GM21515 (cell line): ENCODE results near the gene SAMD7.

Experiments
- ATAC-seq: cut with Tn5 transposase; IDR thresholded peaks from one replicate; pipeline ENCODE4 v1.9.1; 2021; ENCODE audit not compliant: unreplicated experiment

Gene SAMD7

DNA sequence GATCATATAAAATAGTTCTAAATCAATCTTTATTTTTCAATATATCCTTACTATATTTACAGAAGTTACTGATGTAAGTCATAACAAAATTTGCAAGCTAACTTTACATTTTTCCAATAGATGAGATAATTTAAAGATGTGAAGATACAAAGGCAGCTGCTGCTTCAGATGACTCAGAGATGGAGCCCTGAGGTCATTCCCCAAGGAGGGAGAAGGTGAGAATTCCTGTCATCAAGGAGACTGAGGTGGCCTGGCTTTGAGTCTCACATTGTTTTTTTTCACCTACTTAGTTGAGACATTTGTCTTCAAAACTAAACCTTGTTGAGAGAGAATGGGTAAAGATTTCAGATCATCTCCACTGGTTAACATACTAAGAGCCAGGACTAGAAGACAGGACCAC lies 3.9 kb upstream of the SAMD7 start:
- ATAC-seq, result no peak

DNA sequence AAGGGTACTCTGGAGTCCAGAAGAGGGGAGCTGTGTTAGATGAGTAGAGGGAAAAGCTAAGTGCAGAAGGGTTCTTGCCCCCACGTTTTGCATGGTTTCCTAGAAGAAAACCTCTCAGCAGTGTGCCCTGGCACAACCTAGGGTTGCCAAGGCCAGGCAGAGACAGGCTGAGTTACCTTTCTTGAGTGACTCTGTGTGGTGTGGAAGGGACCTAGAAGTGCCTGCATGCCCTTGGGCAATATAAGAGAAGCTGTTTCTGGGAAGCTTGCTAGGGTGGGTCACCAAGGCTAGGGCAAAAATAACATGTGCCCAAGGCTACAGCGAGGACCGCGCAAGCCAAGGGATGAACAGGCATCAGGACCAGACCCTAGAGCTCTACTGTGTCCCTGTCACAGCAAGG lies 3.4 kb upstream of the SAMD7 start:
- no peak for ATAC-seq

GRCh38 chr3:169913323-169913722 lies 2.0 kb downstream of the SAMD7 start:
- no peak for ATAC-seq

GRCh38 chr3:169914321-169914720 lies 2.9 kb downstream of the SAMD7 start:
- no peak for ATAC-seq

DNA sequence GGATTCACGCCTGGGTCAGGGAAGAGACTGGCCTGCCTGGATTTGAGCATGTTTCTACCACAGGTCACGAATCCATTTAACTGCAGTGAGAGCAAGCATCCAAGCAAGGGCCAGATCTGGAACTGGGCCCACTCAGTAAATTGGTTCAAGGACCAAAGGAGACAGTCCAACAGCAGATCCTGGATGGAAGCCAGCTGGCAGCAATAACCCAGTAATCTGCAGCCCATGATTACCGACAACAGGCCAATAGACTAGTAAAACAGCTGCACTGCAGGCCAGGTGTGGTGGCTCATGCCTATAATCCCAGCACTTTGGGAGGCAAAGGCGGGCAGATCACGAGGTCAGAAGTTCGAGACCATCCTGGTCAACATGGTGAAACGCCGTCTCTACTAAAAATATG lies 11.8 kb downstream of the SAMD7 start:
- no peak for ATAC-seq

- ATAC-seq, result no peak
Observed at GRCh38 chr3:169923831-169924230, 12.5 kb downstream of the SAMD7 start.

DNA sequence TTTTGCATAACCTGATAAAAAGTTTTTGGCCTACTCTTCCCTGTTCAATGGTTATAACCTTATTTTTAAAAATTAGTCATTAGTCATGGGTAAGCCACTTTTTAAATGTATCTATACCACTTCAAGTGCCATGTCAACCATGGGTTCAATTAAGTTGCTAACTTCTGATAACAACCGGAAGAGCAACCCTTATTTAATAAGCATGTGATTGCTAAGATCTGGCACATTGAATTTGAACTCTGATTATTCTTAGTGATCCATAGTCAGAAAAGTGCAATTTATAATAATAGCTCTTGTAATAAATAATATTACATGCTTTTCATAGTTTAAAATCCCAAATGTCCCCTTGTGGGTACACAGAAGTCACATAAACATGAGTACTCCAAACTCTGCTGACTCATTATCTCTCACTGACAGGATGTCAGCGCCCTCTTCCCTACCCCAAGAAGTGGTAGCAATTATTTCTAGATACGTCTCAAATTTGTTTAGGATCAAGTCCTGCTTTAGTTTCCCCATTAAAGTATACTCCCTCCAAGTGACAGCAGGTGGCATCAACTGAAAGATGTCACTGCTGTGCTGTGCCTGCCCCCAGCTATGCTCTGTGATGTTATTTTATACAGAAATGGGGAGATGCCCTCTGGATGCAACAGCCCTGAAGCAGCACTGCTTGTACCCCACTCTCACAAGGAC lies 18.6 kb downstream of the SAMD7 start:
- ATAC-seq, result no peak

- no peak for ATAC-seq
Observed at GRCh38 chr3:169930843-169931242, 19.5 kb downstream of the SAMD7 start.

- peak; percentile 86 for ATAC-seq
Observed at GRCh38 chr3:169931747-169932520, 20.6 kb downstream of the SAMD7 start.

- ATAC-seq, result no peak
Observed at GRCh38 chr3:169939320-169939719, 27.9 kb downstream of the SAMD7 start.

- ATAC-seq, result no peak
Observed at GRCh38 chr3:169939751-169940150, 28.4 kb downstream of the SAMD7 start.

GRCh38 chr3:169940470-169941181 lies 29.3 kb downstream of the SAMD7 start:
- peak; percentile 81 for ATAC-seq

DNA sequence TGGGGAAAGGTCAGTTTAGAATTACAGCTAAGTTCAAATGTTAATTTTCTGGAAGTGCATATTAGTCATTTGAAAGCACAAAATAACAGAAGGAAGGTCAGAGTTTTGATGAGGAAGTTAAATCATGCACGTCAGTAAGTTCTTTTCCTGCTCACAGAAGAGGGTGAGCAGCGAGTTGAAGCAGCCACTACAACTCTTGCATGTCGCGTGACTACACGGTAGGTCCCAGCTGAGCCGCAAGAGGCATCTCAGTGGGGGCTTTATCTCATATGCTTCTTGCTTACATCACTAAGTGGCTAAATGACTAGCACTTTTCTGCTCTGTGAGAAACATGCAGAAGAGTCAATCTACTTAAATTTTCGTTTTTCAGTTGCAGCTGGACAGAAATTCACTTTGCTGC lies 33.9 kb downstream of the SAMD7 start:
- peak; percentile 82 for ATAC-seq

GRCh38 chr3:169946336-169946735 lies 35.0 kb downstream of the SAMD7 start:
- ATAC-seq, result no peak

- ATAC-seq, result no peak
Observed at GRCh38 chr3:169948559-169949448, 37.4 kb downstream of the SAMD7 start.

DNA sequence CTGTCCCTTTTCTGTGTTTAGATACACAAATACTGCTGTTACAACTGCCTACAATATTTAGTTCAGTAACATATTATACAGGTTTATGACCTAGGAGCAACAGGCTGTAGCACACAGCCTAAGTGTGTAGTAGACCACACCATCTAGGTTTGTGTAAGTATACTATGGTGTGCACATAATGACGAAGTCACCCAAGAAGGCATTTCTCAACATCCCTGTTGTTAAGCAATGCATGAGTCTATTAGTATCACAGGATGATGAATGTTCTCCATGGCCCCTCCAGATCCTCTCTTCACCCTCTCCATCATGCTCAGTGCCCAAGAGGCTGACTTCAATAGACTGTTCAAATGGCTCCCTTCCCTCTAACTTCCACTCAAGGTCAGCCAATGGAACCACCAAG lies 40.7 kb downstream of the SAMD7 start:
- ATAC-seq, result no peak

- no peak for ATAC-seq
Observed at GRCh38 chr3:169953462-169954141, 42.2 kb downstream of the SAMD7 start.

DNA sequence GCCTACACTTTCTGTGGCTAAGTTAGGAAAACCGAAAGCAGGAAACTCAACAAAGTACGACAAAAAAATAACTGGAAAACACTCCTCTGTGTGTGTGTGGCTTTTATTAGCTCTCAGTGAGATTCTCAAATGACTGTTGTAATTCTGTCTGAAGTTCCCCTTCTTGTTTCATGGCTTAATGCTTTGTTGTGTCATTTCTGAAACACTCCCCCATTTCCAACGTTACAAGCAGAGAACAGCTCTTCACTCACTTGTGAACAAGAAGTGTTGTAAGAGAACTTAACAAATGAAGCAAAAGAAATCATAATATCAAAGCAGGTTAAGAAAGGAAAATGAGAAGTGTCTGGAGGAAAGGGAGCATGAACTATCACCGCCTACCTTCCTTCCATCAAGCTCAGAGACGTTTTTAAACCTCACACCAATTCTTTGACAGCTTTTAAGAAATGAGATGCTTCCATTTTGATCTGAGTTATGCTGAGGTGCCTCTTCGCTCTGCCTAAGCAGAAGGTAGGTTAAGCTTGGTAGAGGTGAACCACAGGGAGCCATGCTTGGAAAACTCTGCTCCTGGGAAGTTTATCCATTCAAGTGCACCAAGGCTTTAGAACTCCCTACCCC lies 42.9 kb downstream of the SAMD7 start:
- ATAC-seq, result peak; percentile 69

DNA sequence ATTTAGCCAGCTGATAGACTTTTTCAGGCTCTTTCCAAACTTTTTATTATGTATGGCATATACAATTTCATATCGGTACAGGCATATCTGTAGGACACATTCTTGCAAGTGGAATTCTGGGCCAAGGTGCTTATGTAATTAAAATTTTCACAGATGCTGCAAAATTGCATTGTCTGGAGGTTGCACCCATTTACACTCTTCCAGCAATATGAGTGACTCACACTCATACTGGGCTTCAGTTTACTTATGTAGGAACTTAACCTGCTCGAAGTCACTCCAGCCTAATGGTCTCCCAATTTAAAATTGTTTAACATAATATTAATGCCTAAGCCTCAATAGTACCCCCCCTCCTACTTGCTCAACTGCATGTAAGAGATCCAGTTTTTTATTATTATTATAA lies 44.0 kb downstream of the SAMD7 start:
- ATAC-seq, result no peak

- no peak for ATAC-seq
Observed at GRCh38 chr3:169964176-169964575, 52.8 kb downstream of the SAMD7 start.
